ENCODE measurements around the gene MVK.

DNA sequence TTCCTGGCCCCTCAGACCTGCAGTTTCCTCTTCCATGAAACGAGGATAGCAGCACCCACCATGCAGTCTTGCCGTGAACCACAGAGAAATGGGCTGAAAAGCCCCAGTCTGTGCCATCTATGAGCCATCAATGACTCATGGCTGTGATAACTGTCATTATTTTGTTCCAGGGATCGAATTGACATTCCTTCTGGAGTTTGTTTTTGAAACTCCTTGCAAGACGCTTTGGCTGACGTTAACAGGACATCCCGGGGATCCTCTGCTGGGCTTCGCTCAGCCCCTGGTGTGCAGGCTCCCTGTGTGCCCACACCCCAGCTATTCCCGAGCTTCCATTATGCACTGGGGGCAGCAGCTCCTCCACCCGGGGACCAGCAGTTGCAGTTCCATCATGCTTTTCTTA, 34.1 kb upstream of the MVK start:
- TF ChIP-seq POLR2A (IDR thresholded peaks at IDR 0.05): no peak
- TF ChIP-seq, protein P1, sequence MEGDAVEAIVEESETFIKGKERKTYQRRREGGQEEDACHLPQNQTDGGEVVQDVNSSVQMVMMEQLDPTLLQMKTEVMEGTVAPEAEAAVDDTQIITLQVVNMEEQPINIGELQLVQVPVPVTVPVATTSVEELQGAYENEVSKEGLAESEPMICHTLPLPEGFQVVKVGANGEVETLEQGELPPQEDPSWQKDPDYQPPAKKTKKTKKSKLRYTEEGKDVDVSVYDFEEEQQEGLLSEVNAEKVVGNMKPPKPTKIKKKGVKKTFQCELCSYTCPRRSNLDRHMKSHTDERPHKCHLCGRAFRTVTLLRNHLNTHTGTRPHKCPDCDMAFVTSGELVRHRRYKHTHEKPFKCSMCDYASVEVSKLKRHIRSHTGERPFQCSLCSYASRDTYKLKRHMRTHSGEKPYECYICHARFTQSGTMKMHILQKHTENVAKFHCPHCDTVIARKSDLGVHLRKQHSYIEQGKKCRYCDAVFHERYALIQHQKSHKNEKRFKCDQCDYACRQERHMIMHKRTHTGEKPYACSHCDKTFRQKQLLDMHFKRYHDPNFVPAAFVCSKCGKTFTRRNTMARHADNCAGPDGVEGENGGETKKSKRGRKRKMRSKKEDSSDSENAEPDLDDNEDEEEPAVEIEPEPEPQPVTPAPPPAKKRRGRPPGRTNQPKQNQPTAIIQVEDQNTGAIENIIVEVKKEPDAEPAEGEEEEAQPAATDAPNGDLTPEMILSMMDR (IDR thresholded peaks at IDR 0.05): no peak

All from thyroid gland (tissue), 4 donors.